Suprapubic skin (tissue), 4 donors: ENCODE measurements around the gene NFYC.

Experiments
- POLR2A ChIP-seq, 2 donors: fragments of 450-650 bp; IDR thresholded peaks; one replicate each; pipeline ENCODE4 v1.6.1; 2017; ENCODE audit warnings: antibody characterized with exemption in 2 of 2, mild to moderate bottlenecking in 2 of 2, moderate library complexity in 2 of 2
- POLR2AphosphoS5 ChIP-seq, 3 donors: sonication (generic); formaldehyde crosslinking; IDR thresholded peaks; one replicate each; pipeline ENCODE4 v1.6.1; 2017; ENCODE audit warnings: antibody characterized with exemption in 3 of 3
- TF ChIP-seq, protein P1 (sequence below), 2 donors: fragments of 200-600 bp in 1 of 2; fragments of 450-650 bp in 1 of 2; sonication (generic) in 1 of 2; IDR thresholded peaks; one replicate each; pipeline ENCODE4 v1.5.1; 2016 to 2019; ENCODE audit warnings: antibody characterized with exemption in 2 of 2, mild to moderate bottlenecking in 1 of 2, moderate library complexity in 1 of 2

DNA sequence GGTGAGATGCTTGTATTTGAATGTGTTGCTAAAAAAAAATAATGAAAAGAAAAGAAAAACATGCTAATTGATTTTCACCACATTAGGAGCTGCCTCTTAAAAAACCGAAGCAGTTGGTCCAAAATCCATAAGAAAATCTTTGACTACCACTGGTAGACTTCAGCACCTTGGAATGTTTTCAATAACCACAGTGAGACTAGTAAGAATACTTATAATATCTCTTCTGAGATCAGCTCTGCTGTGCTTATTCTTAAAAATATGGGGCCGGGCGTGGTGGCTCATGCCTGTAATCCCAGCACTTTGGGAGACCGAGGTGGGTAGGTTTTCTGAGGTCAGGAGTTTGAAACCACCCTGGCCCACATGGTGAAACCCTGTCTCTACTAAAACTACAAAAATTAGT lies 15.1 kb downstream of the NFYC start:
- TF ChIP-seq, protein P1, sequence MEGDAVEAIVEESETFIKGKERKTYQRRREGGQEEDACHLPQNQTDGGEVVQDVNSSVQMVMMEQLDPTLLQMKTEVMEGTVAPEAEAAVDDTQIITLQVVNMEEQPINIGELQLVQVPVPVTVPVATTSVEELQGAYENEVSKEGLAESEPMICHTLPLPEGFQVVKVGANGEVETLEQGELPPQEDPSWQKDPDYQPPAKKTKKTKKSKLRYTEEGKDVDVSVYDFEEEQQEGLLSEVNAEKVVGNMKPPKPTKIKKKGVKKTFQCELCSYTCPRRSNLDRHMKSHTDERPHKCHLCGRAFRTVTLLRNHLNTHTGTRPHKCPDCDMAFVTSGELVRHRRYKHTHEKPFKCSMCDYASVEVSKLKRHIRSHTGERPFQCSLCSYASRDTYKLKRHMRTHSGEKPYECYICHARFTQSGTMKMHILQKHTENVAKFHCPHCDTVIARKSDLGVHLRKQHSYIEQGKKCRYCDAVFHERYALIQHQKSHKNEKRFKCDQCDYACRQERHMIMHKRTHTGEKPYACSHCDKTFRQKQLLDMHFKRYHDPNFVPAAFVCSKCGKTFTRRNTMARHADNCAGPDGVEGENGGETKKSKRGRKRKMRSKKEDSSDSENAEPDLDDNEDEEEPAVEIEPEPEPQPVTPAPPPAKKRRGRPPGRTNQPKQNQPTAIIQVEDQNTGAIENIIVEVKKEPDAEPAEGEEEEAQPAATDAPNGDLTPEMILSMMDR (IDR thresholded peaks at IDR 0.05): no peak
- TF ChIP-seq POLR2A (IDR thresholded peaks at IDR 0.05): no peak
- no peak for TF ChIP-seq POLR2AphosphoS5 (IDR thresholded peaks at IDR 0.05)
